HG03097 (cell line): Measurements from ENCODE around the gene JAG1.

Experiments used
- ATAC-seq: cut with Tn5 transposase; IDR thresholded peaks from one replicate; pipeline ENCODE4 v1.9.1; 2021; ENCODE audit not compliant: unreplicated experiment, low FRiP score

Gene JAG1

GRCh38 chr20:10641467-10641866 is 32.3 kb downstream of the JAG1 start:
- no peak for ATAC-seq

- no peak for ATAC-seq
These were observed 32.9 kb downstream of the JAG1 start for GRCh38 chr20:10640897-10641296.

DNA sequence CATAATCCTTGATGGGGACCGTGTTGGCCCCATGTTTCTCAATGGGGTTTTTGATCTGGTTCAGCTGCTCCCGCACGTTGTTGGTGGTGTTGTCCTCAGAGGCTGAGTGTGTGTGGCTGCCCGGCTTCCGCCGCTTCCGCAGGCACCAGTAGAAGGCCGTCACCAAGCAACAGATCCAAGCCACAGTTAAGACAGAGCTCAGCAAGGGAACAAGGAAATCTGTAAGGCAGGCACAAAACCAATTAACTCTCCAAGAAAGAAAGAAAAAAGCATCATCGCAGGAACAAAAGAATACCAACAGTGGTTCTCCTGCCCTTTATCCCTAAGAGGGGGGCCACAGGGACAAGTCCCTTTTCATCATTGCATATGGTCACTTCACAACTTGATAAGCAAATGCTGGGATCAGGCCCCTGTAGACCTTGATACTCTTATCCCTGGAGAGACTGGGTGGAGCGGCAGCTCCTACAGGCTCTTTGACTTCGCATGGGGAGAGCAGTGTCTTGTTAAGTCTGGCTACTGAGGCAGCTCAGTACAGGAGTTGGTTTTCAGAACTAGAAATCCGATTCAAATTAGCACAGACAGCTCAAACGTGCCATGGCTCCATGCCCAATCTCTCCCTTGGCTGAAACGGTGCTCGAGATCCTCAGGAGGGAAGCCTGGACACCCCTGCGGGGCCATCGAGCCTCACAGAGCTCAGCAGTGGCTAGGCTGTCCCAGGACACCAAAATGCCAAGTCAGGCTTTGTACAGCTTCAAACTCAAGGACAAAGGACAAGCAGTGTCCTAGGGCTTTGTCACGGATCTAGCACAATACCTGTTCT is 33.9 kb downstream of the JAG1 start:
- ATAC-seq: no peak

DNA sequence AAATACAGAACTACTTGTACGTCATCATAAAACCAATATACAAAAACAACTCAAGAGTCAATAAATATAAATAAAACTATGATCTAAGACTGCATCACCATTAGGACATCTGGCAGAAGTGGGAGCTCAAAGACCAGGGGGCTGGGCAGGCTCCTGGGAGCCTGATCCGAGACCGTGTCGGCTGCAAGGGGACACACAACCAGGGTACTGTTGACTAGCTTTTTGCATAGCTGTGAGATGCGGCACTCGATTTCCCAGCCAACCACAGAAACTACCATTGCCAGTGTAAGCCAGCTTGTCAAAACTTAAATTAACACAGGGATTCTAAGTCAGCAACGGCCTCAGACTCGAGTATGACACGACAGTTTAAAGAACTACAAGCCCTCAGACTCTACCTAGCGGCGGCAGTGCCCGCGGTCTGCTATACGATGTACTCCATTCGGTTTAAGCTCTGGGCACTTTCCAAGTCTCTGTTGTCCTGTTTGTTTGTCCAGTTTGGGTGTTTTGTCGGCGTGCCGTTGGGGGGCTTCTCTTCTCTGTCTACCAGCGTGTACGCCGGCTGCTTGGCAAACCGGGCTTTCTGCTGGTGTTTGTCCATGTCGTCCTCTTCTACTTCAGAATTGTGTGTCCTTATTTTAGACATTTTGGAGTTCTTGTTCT is 34.6 kb downstream of the JAG1 start:
- no peak for ATAC-seq

- no peak for ATAC-seq
These were observed 36.2 kb downstream of the JAG1 start for GRCh38 chr20:10637563-10637962.

- no peak for ATAC-seq
These were observed 36.7 kb downstream of the JAG1 start for GRCh38 chr20:10637031-10637559.

DNA sequence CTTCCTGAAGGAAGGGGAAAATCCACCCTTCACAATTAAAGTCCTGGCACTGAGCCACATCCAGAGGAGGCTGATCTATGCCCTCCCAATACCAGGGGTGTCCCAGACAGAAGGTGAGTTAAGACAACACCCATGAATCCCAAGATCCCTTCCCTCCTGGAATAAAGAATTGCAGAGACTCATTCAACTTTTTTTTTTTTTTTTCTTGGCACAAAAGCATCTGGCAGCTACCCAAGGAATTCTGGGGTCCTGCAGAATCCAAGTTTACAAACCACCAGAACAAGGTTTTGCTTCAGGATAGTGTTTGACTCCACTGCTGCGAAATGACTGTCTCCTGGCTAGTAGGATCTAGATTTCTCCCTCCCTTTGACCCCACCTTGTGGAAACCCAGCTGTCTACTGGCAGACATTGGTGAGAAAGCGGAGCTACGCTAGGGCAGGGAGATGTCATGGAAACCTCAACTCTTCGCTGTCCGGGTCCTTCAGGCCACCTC is 37.4 kb downstream of the JAG1 start:
- ATAC-seq: no peak

GRCh38 chr20:10635476-10636208 is 38.2 kb downstream of the JAG1 start:
- no peak for ATAC-seq

DNA sequence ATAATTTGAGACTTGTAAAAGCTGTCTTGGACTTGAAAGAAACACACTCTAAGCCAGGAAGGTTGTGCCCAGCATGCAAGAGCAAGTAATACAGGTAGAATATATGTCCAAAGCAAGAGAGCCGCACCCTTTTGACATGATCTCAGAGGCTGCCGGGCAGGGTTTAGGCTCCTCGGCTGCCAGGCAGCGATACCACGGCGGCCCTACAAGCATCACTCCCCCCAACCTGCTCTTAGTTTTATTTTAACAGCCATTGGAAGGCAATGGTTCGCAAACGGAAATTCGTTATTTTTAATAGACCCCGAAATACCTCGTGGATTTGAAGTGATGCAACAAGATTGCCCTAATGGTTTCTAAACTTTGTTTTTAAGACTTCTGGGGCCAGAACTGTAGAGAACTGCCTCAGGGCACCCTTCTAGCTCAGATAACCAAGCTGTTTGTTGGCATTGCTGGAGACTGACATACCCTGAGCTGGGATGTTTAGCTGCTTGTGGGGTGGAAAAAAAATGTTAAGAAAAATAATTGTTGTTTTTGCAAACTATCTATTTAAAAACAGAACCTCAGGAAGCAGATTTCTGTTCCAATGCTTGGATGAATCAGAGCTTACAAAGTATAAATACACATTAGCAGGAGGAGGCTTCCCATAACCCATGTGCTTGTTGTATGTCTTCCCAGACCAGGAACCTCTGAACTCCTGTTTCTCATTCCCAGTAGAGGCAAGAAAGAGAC is 39.0 kb downstream of the JAG1 start:
- ATAC-seq: no peak

- ATAC-seq: no peak
These were observed 39.6 kb downstream of the JAG1 start for GRCh38 chr20:10634211-10634610.

DNA sequence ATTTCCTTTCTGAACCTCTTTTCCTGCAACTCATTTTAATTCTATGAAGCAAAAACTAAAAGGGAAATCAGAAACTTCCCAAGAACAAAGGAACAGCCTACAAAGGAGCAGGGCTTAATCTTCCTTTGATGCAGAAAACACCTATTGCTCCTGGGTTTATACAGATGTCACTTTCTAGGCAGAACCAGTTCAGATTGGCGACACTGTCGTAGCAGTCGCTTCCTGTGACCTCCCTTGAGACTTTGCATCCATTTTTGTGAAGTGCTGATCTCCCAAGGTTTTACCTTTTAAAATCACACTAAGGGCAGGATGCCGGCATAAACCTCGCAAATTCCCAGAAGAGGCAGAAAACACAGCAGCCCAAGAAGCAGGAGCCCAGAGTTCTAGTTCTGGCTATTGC is 40.1 kb downstream of the JAG1 start:
- ATAC-seq: no peak

DNA sequence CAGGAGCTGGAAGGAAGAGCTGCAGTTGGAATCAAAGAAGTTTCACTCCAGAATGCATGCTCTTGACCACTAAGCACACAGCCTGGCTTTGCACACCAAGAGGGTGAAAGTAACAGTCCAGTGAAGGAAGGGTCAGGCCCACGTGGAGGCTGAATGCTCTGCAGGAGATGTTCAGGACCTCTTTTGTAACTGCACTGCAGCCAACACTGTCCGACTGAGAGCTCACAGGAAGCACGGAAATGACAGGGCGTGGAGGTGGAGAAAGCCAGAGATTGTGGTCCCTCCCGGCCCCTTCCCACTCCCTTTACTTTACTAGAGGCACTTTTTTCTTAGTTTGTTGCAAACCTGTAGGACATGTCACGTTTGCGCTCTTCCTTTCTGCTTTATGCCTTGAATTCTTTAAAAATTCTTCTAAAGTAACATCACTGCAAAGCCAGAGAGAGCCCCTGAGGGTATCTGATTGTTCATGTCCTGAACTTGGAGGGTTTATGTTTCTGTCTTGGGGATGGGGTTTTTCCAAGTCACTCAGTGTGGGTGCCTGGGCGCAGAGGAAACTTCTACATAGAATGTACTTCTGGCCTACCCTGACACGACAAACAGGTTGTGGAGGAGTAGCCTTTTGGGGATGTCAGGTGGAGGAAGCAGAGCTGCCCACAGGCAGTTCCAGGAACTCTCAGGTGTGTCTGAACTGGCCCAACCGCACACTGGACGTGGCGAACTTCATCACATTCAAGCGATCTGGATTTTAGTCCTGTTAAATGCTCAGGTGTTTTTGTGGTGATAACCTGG is 40.9 kb downstream of the JAG1 start:
- no peak for ATAC-seq

- no peak for ATAC-seq
These were observed 42.7 kb downstream of the JAG1 start for GRCh38 chr20:10631126-10631525.

GRCh38 chr20:10629946-10630650 is 43.7 kb downstream of the JAG1 start:
- no peak for ATAC-seq

GRCh38 chr20:10626896-10627295 is 46.9 kb downstream of the JAG1 start:
- ATAC-seq: no peak

GRCh38 chr20:10625641-10626040 is 48.2 kb downstream of the JAG1 start:
- no peak for ATAC-seq

DNA sequence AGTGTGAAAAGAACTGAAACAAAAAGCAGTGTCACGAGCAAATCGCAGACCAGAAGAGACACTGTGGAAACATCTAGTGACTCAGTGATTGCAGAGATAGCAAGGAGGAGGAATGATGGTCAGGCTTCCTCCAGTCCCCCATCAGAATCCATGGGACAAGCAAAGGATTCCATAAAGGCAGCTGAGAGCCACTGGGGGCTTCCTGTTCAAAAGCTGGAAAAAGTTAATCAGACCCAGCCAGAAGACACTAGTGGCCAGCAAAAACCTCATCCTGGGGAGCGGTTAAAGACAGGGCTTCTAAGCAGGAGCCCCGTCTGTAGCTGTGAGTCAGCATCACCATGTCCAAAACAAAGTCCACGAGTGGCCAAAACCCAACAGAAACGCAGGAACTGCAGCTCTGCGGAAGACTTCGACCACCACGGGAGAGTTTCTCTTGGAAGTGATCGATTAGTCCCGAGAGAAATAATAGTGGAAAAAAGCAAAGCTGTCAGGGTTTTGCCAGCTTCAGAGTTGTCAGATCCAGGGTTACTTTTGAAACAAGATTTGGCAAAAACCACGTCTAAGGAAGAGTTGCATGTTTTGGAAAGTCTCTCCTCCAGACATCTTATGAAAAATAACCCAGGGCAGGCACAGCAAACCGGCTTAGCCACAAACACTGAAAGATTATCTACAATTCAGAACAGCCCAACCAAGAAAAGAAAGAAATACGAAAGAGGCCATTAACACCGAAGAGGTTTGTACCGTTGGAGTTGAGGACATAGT is 51.0 kb downstream of the JAG1 start:
- ATAC-seq: no peak

- ATAC-seq: no peak
These were observed 52.6 kb downstream of the JAG1 start for GRCh38 chr20:10621149-10621548.
